GM10266 (cell line): ENCODE measurements around the gene SERPINA1.
"Not testable (repeated sequence)": the region's sequence is repeated elsewhere in the genome, so short reads cannot be mapped to it uniquely, and the experiment has no call there.

ENCODE experiments used
- DNase-seq: peaks from one replicate; pipeline ENCODE4 v3.0.0; 2012; ENCODE audit errors: extremely low spot score
- CTCF ChIP-seq: IDR thresholded peaks from 2 replicates; pipeline ENCODE4 v1.5.1; 2012; ENCODE audit warnings: mild to moderate bottlenecking, low read depth; ENCODE audit not compliant: control insufficient read depth, insufficient read depth; ENCODE audit errors: missing control alignments

The SERPINA1 gene

GRCh38 chr14:94412671-94413638 lies 24.6 kb upstream of the SERPINA1 start:
- no peak for TF ChIP-seq CTCF
- no peak for DNase-seq

GRCh38 chr14:94411638-94412037 lies 23.2 kb upstream of the SERPINA1 start:
- DNase-seq = no peak

GRCh38 chr14:94409430-94409829 lies 21.0 kb upstream of the SERPINA1 start:
- DNase-seq = not testable (repeated sequence)

More at GRCh38 chr14:94411638-94412037, 23.2 kb upstream of the SERPINA1 start:
- TF ChIP-seq CTCF = no peak

GRCh38 chr14:94408546-94409095 lies 20.2 kb upstream of the SERPINA1 start:
- no peak for DNase-seq
- TF ChIP-seq CTCF = no peak

- DNase-seq = no peak
- TF ChIP-seq CTCF = no peak
Observed at GRCh38 chr14:94407906-94408305, 19.5 kb upstream of the SERPINA1 start.

- DNase-seq = no peak
- no peak for TF ChIP-seq CTCF
Observed at GRCh38 chr14:94406910-94407309, 18.5 kb upstream of the SERPINA1 start.

- no peak for DNase-seq
- TF ChIP-seq CTCF = no peak
Observed at GRCh38 chr14:94405486-94405885, 17.1 kb upstream of the SERPINA1 start.
